ENCODE data around the gene PFN1. TPM values are rescaled to one million over a fixed set of nuclear protein-coding genes. Genes with fewer than 3 reads are reported as not detected.

The PFN1 gene
- total RNA-seq, 2 experiments from 2014 or later, result 1,907 to 1,923 TPM

DNA sequence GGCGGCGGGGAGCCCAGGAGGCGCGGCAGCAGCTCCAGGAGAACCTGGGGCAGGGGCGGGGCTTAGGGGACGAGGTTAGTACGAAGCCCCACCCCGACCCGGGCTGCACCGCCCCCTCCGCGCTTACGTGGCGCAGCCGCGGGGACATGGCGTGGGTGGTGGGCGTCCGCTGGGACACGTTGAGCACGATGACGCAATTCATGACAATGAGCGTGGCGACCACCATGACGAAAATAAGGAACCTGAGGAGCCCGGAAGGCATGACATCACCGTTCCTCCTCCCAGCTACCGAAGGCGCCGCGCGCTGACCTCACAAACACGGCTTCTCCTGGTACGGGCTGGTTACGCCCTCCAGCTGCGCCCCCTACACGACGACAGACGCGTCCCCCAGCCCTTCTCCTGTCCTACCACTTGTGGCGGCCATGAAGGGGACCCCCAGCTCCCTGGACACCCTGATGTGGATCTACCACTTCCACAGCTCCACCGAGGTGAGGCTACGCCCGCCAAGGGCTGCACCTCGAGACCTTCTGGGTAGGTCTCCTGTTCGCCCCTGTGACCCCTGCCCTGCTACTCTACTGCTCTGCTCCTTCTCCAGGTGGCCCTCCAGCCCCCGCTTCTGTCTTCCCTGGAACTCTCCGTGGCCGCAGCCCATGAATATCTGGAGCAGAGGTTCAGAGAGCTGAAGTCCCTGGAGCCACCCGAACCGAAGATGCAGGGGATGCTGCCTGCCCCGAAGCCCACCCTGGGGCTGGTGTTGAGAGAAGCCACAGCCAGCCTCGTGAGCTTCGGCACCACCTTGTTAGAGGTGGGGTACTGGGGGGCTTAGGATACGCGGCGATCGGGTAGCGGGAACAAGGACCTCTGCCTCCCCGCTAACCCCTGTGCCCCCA lies 48.7 kb downstream of the PFN1 start, which contains the start of gene C17orf107:
TSS of gene C17orf107 (plus strand) at position 196 of the 890 bp plus-strand sequence. CDS start at position 423, 227 bp downstream.
- Mint-ChIP-seq H3K27me3 (peaks cover 1% of the 10 kb centered on the region), H3K9me3 (no peaks in the 10 kb centered on the region), H3K27ac (peak within 1 kb of the TSS; percentile 77), H3K36me3 (peaks cover 14% of the 10 kb centered on the region), H3K4me1 (ENCODE audit: low read depth) (peaks cover 36% of the 10 kb centered on the region), H3K4me3 (peak within 1 kb of the TSS; percentile 88)
- peak; percentile 98 for DNase-seq
- POLR2A ChIA-PET, result interaction anchor here (0.6 to 3.5 kb wide), 12 partner anchors 40 to 253 kb away, joined by 3 to 15 read pairs (median 3); partner anchors contain the start of genes GLTPD2, MED11, PFN1 and RNF167
- CTCF ChIA-PET, result interaction anchor here (0.6 to 2.1 kb wide), 9 partner anchors 10 to 198 kb away, joined by 3 to 11 read pairs (median 5); partner anchors contain the start of genes ARRB2, CAMTA2, RNF167 and SLC25A11
- intact Hi-C loops (cut with micrococcal nuclease), result loop anchor here (5.0 kb wide), 1 partner anchor 107 kb away; no protein-coding TSS in a partner anchor

DNA sequence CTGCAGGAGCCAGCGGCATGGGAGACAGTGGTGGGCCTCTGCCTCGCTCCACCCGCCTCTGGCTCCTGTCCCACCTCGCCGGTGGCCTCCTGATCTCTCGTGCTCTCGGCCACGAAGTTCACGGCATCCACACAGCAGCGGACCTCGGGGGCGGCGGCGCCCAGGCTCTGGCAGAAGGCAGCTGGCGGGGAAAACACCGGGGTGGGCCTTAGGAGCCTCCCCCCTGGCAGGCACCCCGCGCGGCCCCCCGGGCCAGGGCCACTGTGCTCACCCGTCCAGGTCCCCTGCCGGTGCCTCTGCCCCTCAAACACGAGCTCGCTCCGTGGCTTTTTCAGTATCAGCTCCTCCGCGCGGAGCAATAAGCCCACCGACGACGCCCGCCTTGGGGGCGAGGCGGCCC lies 49.4 kb downstream of the PFN1 start:
- CTCF ChIA-PET, result interaction anchor here (0.6 to 2.1 kb wide), 6 partner anchors 11 to 137 kb away, joined by 4 to 11 read pairs (median 6); partner anchors contain the start of genes RNF167 and SLC25A11
- H3K27me3 Mint-ChIP-seq, result peaks cover 1% of the 10 kb centered on the region
- peaks cover 36% of the 10 kb centered on the region for H3K4me1 Mint-ChIP-seq (ENCODE audit: low read depth)
- no peak for DNase-seq
- peak overlapping the region; percentile 54 for H3K4me3 Mint-ChIP-seq
- H3K36me3 Mint-ChIP-seq, result peaks cover 14% of the 10 kb centered on the region
- POLR2A ChIA-PET, result interaction anchor here (0.8 to 3.5 kb wide), 7 partner anchors 41 to 252 kb away, joined by 3 to 15 read pairs (median 3); partner anchors contain the start of genes GLTPD2, PFN1, RNF167 and SLC25A11
- no peak overlapping the region for H3K27ac Mint-ChIP-seq
- H3K9me3 Mint-ChIP-seq, result no peaks in the 10 kb centered on the region
- intact Hi-C loops (cut with micrococcal nuclease), result no loop called here

- Mint-ChIP-seq H3K4me1 (ENCODE audit: low read depth) (peaks cover 32% of the 10 kb centered on the region), H3K36me3 (peaks cover 14% of the 10 kb centered on the region), H3K4me3 (peak overlapping the region; percentile 54), H3K27ac (no peak overlapping the region), H3K27me3 (peaks cover 1% of the 10 kb centered on the region), H3K9me3 (no peaks in the 10 kb centered on the region)
- DNase-seq, result no peak
- intact Hi-C loops (cut with micrococcal nuclease), result no loop called here
- CTCF ChIA-PET, result interaction anchor here (1.0 to 1.4 kb wide), 3 partner anchors 11 to 109 kb away, joined by 3 to 5 read pairs (median 4); partner anchors contain the start of genes RNF167 and SLC25A11
- POLR2A ChIA-PET, result interaction anchor here (3.5 kb wide), 1 partner anchor 41 kb away, joined by 15 read pairs; the partner anchor contains the start of genes RNF167 and SLC25A11
Observed at GRCh38 chr17:4898351-4898750, 50.0 kb downstream of the PFN1 start.

- no peak overlapping the region for H3K4me3 Mint-ChIP-seq
- H3K36me3 Mint-ChIP-seq, result peaks cover 14% of the 10 kb centered on the region
- peaks cover 27% of the 10 kb centered on the region for H3K4me1 Mint-ChIP-seq (ENCODE audit: low read depth)
- H3K27ac Mint-ChIP-seq, result no peak overlapping the region
- ChIA-PET CTCF (interaction anchor here (1.0 to 1.4 kb wide), 2 partner anchors 10 to 108 kb away, joined by 3 to 4 read pairs; no protein-coding TSS in a partner anchor), POLR2A (no interaction called here)
- peaks cover 1% of the 10 kb centered on the region for H3K27me3 Mint-ChIP-seq
- H3K9me3 Mint-ChIP-seq, result no peaks in the 10 kb centered on the region
- DNase-seq, result no peak
- intact Hi-C loops (cut with micrococcal nuclease), result no loop called here
Observed at GRCh38 chr17:4897785-4898184, 50.5 kb downstream of the PFN1 start.

- Mint-ChIP-seq H3K36me3 (peaks cover 14% of the 10 kb centered on the region), H3K9me3 (no peaks in the 10 kb centered on the region), H3K27me3 (peaks cover 1% of the 10 kb centered on the region), H3K4me1 (ENCODE audit: low read depth) (peaks cover 21% of the 10 kb centered on the region), H3K4me3 (no peak overlapping the region), H3K27ac (no peak overlapping the region)
- no peak for DNase-seq
- intact Hi-C loops (cut with micrococcal nuclease), result no loop called here
- ChIA-PET POLR2A (no interaction called here), CTCF (interaction anchor here (1.0 to 1.4 kb wide), 3 partner anchors 9 to 107 kb away, joined by 3 to 4 read pairs (median 3); no protein-coding TSS in a partner anchor)
Observed at GRCh38 chr17:4897198-4897687, 51.1 kb downstream of the PFN1 start.

GRCh38 chr17:4896332-4897197 lies 51.8 kb downstream of the PFN1 start:
- H3K27ac Mint-ChIP-seq, result no peak overlapping the region
- intact Hi-C loops (cut with micrococcal nuclease), result no loop called here
- POLR2A ChIA-PET, result no interaction called here

GRCh38 chr17:4895657-4896331 lies 52.5 kb downstream of the PFN1 start:
- POLR2A ChIA-PET, result no interaction called here
- peaks cover 16% of the 10 kb centered on the region for H3K4me1 Mint-ChIP-seq (ENCODE audit: low read depth)
- no peak overlapping the region for H3K27ac Mint-ChIP-seq
- H3K27me3 Mint-ChIP-seq, result peaks cover 1% of the 10 kb centered on the region
- no peak for DNase-seq
- no peaks in the 10 kb centered on the region for H3K9me3 Mint-ChIP-seq
- H3K36me3 Mint-ChIP-seq, result peaks cover 14% of the 10 kb centered on the region
- CTCF ChIA-PET, result interaction anchor here (1.0 kb wide), 1 partner anchor 105 kb away, joined by 3 read pairs; no protein-coding TSS in a partner anchor
- H3K4me3 Mint-ChIP-seq, result no peak overlapping the region
- intact Hi-C loops (cut with micrococcal nuclease), result no loop called here

More at GRCh38 chr17:4896332-4897197, 51.8 kb downstream of the PFN1 start:
- H3K36me3 Mint-ChIP-seq, result peaks cover 14% of the 10 kb centered on the region
- H3K4me1 Mint-ChIP-seq (ENCODE audit: low read depth), result peaks cover 19% of the 10 kb centered on the region
- no peak for DNase-seq
- CTCF ChIA-PET, result interaction anchor here (1.0 kb wide), 1 partner anchor 106 kb away, joined by 3 read pairs; no protein-coding TSS in a partner anchor
- peaks cover 1% of the 10 kb centered on the region for H3K27me3 Mint-ChIP-seq
- no peaks in the 10 kb centered on the region for H3K9me3 Mint-ChIP-seq
- no peak overlapping the region for H3K4me3 Mint-ChIP-seq

Small RNA genes within 50 kb of the gene (microRNA-seq; reads per million reads assigned to microRNA genes)
- gene MIR6864 (ENCODE audit: borderline microRNAs expressed, borderline number of aligned reads, borderline replicate concordance) (2.0 reads per million), gene MIR6865 (ENCODE audit: borderline microRNAs expressed, borderline number of aligned reads, borderline replicate concordance) (not detected)

Other genes starting within 250 kb of the PFN1 start
- gene PELP1, start 244.4 kb downstream of the PFN1 start, total RNA-seq, result 100 to 1,000 TPM in 1 of 2 experiments, 10 to 100 TPM in 1; 96.1 to 101 TPM
- gene ARRB2, start 237.9 kb downstream of the PFN1 start, total RNA-seq, result 100 to 1,000 TPM; 210 to 226 TPM
- 10 to 100 TPM; 20.4 to 21.8 TPM for gene MED11, start 217.1 kb downstream of the PFN1 start, total RNA-seq
- gene ZMYND15, start 208.7 kb downstream of the PFN1 start, total RNA-seq, result under 1 TPM; 0.10 to 0.24 TPM
- 1 to 10 TPM; 3.1 to 3.4 TPM for gene CXCL16, start 208.6 kb downstream of the PFN1 start, total RNA-seq
- not detected for gene TM4SF5, start 176.6 kb downstream of the PFN1 start, total RNA-seq
- not detected for gene VMO1, start 162.2 kb downstream of the PFN1 start, total RNA-seq
- not detected for gene GLTPD2, start 159.6 kb downstream of the PFN1 start, total RNA-seq
- 100 to 1,000 TPM; 165 to 177 TPM for gene PSMB6, start 152.4 kb downstream of the PFN1 start, total RNA-seq
- 10 to 100 TPM; 15.8 to 19.3 TPM for gene PLD2, start 141.4 kb downstream of the PFN1 start, total RNA-seq
- gene MINK1, start 115.2 kb downstream of the PFN1 start, total RNA-seq, result 10 to 100 TPM; 67.5 to 79.3 TPM
- 1 to 10 TPM; 2.3 to 2.5 TPM for gene C17orf107, start 49.0 kb downstream of the PFN1 start, total RNA-seq
- gene CHRNE, start 45.4 kb downstream of the PFN1 start, total RNA-seq, result under 1 TPM; 0.45 to 0.56 TPM
- not detected for gene GP1BA, start 16.3 kb downstream of the PFN1 start, total RNA-seq
- gene SLC25A11, start 8.5 kb downstream of the PFN1 start, total RNA-seq, result 10 to 100 TPM; 70.5 to 72.5 TPM
- gene RNF167, start 8.3 kb downstream of the PFN1 start, total RNA-seq, result 100 to 1,000 TPM; 130 to 157 TPM
- gene ENO3, start 2.6 kb upstream of the PFN1 start, total RNA-seq, result 10 to 100 TPM; 26.5 to 26.8 TPM
- 10 to 100 TPM; 60.6 to 65.8 TPM for gene SPAG7, start 19.3 kb upstream of the PFN1 start, total RNA-seq
- gene CAMTA2, start 39.1 kb upstream of the PFN1 start, total RNA-seq, result 100 to 1,000 TPM; 101 to 109 TPM
- under 1 TPM in 1 of 2 experiments, not detected in 1; 0.40 TPM for gene INCA1, start 49.0 kb upstream of the PFN1 start, total RNA-seq
- 10 to 100 TPM; 43.9 to 48.8 TPM for gene KIF1C, start 49.4 kb upstream of the PFN1 start, total RNA-seq
- under 1 TPM; 0.31 to 0.36 TPM for gene SLC52A1, start 86.9 kb upstream of the PFN1 start, total RNA-seq
- gene ZFP3, start 129.9 kb upstream of the PFN1 start, total RNA-seq, result 1 to 10 TPM; 1.8 to 1.9 TPM
- 10 to 100 TPM; 13.6 to 14.2 TPM for gene ZNF232, start 163.3 kb upstream of the PFN1 start, total RNA-seq
- gene USP6, start 167.5 kb upstream of the PFN1 start, total RNA-seq, result under 1 TPM; 0.05 TPM
- 1 to 10 TPM; 5.3 to 6.2 TPM for gene ZNF594, start 243.3 kb upstream of the PFN1 start, total RNA-seq

Measured in activated CD4-positive, alpha-beta memory T cell treated with anti-CD3 and anti-CD28 coated beads for 36 hours (primary cell).